Ramos (cell line): ENCODE results near the gene AMN.

Experiments used
- in situ Hi-C: fragments of 300-500 bp; cut with MboI; formaldehyde crosslinking; loops from one replicate; pipeline ENCODE4 v1.14.3; 2022; ENCODE audit warnings: low sequenced_read_pairs; ENCODE audit not compliant: unreplicated experiment

AMN gene

GRCh38 chr14:102898298-102898697 lies 24.2 kb upstream of the AMN start:
- in situ Hi-C loops: no loop called here

- in situ Hi-C loops: no loop called here
Measured at GRCh38 chr14:102898776-102899515, 23.5 kb upstream of the AMN start.

- in situ Hi-C loops: no loop called here
Measured at GRCh38 chr14:102899516-102899900, 23.0 kb upstream of the AMN start.

- in situ Hi-C loops: no loop called here
Measured at GRCh38 chr14:102900631-102901571, 21.6 kb upstream of the AMN start.

GRCh38 chr14:102901633-102902032 lies 20.8 kb upstream of the AMN start:
- in situ Hi-C loops: no loop called here

- in situ Hi-C loops: no loop called here
Measured at GRCh38 chr14:102902086-102902485, 20.4 kb upstream of the AMN start.

GRCh38 chr14:102902523-102903247 lies 19.8 kb upstream of the AMN start:
- in situ Hi-C loops: no loop called here

- in situ Hi-C loops: no loop called here
Measured at GRCh38 chr14:102903248-102903888, 19.1 kb upstream of the AMN start.

GRCh38 chr14:102903889-102904512 lies 18.5 kb upstream of the AMN start:
- in situ Hi-C loops: no loop called here

GRCh38 chr14:102905116-102906108 lies 17.1 kb upstream of the AMN start:
- in situ Hi-C loops: no loop called here

- in situ Hi-C loops: no loop called here
Measured at GRCh38 chr14:102906616-102907302, 15.7 kb upstream of the AMN start.

GRCh38 chr14:102907303-102907844 lies 15.1 kb upstream of the AMN start:
- in situ Hi-C loops: no loop called here

GRCh38 chr14:102907980-102908730 lies 14.3 kb upstream of the AMN start:
- in situ Hi-C loops: no loop called here

- in situ Hi-C loops: no loop called here
Measured at GRCh38 chr14:102908766-102909455, 13.6 kb upstream of the AMN start.

- in situ Hi-C loops: no loop called here
Measured at GRCh38 chr14:102909462-102909861, 13.0 kb upstream of the AMN start.

- in situ Hi-C loops: loop anchor here (10.0 kb wide), 1 partner anchor 375 kb away; no protein-coding TSS in a partner anchor
Measured at GRCh38 chr14:102909911-102910310, 12.6 kb upstream of the AMN start.
